Activated CD4-positive, alpha-beta T cell treated with anti-CD3 and anti-CD28 coated beads, Interleukin-2, amount 50 U/mL, for 24 hours (primary cell): Measurements from ENCODE around the gene FXYD3.

Source experiments
- DNase-seq, 2 donors: peaks; one replicate each; pipeline ENCODE4 v3.0.0-alpha.2; 2020; ENCODE audit warnings: low read depth in 1 of 2, low spot score in 1 of 2

The FXYD3 gene

DNA sequence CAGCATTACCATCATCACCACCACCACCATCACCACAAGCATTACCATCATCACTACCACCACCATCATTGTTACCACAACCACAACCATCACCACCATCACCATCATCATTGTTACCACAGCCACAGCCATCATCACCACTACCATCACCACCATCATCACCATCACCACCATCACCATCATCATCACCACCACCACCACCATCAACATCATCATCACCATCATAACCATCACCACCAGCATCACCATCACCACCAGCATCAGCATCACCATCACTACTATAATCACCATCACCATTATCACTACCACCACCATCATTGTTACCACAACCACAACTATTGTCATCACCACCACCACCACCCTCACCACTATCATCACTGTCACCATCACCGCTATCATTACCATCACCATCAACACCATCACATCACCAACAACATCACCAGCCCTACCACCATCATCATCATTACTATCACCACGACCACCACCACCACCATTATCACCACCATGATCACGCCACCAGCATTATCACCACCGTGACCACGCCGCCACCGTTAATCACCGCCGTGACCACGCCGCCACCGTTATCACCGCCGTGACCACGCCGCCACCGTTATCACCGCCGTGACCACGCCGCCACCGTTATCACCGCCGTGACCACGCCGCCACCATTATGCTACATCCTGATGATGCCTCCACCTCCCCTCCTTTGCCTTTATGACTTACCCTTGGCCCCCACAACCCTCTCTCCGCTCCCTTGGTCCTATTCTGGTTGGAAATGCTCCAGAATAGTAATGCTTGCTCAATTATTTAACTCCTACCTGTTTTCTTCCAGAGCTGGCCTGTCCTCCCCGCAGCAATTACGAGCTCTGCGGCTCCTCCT, 10.0 kb upstream of the FXYD3 start:
- DNase-seq, result no peak

DNA sequence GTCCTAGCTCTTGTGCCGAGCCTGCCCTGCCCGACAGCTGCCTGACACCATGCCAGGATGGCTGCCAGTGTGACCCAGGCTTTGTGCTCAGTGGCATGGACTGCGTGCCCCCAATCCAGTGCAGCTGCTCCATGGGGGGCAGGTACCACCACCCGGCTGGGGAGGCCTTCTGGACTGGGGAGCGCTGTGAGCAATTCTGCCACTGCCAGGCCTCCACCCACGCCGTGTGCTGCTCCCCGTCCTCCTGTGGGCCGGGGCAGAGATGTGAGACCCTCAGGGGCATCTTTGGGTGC, 9.4 kb upstream of the FXYD3 start:
- no peak for DNase-seq

- no peak for DNase-seq
These were observed 8.6 kb upstream of the FXYD3 start for GRCh38 chr19:35106898-35107541.

GRCh38 chr19:35107545-35107944, 8.1 kb upstream of the FXYD3 start:
- DNase-seq, result no peak

- DNase-seq, result no peak
These were observed 6.9 kb upstream of the FXYD3 start for GRCh38 chr19:35108730-35109129.

DNA sequence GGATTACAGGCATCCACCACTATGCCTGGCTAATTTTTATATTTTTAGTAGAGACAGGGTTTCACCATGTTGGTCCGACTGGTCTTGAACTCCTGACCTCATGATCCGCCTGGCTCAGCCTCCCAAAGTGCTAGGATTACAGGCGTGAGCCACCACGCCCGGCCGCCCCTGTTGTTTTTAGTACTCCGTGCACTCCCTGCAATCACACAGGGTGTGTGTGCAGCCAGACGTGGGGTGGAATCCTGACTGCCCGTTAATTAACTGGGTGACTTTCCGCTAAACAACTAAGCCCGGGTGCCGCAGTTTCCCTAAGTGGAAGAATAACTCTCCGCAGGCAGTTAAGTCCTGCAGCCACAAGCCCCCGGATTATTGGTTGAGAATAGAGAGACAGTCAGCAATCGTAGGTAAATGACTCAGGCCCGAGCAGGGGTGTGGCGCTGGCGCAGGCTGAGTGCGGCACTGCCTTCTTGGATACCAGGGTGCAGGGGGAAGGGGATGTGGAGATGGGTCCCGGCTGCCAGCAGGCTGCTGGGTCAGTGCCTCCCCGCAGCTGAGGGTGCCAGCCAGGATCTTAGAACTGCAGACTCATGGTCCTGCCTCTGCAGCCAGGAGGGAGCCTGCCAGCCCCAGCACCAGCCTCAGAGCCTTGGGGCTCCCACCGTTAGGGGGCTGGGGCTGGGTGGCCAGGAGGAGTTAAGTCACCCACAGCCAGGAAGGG, 6.1 kb upstream of the FXYD3 start:
- no peak for DNase-seq

GRCh38 chr19:35110974-35111373, 4.6 kb upstream of the FXYD3 start:
- no peak for DNase-seq

- no peak for DNase-seq
These were observed 2.5 kb upstream of the FXYD3 start for GRCh38 chr19:35112995-35113688.

GRCh38 chr19:35114353-35115176, 1.1 kb upstream of the FXYD3 start:
- peak; percentile 49 to 59 for DNase-seq

DNA sequence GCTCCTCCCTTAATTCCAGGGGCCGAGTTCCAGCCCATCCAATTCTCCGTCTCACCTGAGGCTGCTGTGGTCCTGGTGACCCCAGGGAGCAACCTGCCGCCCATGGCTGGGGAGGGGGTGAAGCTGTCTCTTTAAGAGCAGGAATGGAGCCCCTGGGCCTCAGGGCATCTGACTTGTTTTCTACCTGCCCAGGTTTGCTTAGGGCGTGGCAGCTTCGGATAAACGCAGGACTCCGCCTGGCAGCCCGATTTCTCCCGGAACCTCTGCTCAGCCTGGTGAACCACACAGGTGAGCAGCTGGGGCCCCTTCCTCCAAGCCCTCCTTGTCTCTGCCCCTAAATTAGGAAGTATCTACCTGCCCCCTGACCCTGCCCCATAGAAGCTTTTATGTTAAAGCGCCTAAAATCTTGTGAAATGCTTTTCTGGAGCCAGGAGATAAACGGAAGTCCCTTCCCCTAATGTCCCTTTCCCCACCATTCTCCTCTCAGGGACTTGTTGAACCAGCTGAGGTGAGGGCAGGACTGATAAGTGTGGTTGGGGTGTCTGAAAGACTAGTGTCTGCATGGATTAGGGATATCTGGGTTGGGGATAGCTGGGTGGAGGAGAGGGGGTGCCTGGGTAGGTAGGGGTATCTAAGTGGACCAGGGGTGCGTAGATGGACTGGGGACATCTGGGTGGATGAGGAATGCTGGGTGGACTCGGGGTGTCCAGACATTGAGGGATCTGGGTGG, 614 bp downstream of the FXYD3 start:
- DNase-seq, result no peak

GRCh38 chr19:35117116-35117515, 1.5 kb downstream of the FXYD3 start:
- DNase-seq, result no peak

- no peak for DNase-seq
These were observed 2.2 kb downstream of the FXYD3 start for GRCh38 chr19:35117799-35118198.

DNA sequence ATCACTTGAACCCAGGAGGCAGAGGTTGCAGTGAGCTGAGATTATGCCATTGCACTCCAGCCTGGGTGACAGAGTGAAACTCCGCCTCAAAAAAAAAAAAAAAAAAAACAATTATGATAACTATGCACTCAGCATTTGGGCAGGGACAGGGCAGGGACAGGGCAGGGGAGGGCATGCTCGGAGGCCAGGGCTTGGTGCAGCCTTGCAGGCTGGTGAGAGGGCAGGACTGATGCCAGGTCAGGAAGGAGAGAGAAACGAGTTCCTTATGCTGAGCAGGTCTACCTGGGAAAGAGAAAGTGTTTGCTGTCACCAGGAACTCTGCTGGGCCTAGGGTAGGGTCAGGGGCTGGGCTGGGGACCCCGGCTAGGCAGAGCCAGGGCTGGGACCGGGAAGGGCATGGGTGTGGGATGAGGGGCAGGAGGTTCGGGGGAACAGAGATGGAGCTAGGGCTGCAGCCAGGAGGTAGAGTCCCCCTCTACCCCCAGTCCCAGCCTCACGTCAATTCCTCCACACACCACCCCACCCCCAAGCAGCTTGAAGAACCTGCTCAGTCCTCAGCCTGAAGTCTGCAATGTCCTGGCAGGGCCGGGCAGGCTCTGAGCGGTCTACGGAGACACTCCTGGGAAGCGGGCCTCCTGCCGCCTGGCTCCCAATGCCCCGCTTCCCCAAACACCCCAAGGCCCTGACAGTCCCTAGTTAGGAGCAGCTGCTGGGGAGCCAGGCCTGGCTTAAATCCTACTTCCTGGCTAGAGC, 2.8 kb downstream of the FXYD3 start:
- no peak for DNase-seq

- DNase-seq, result no peak
These were observed 3.5 kb downstream of the FXYD3 start for GRCh38 chr19:35119091-35119490.

GRCh38 chr19:35119578-35120155, 4.0 kb downstream of the FXYD3 start:
- DNase-seq, result no peak

DNA sequence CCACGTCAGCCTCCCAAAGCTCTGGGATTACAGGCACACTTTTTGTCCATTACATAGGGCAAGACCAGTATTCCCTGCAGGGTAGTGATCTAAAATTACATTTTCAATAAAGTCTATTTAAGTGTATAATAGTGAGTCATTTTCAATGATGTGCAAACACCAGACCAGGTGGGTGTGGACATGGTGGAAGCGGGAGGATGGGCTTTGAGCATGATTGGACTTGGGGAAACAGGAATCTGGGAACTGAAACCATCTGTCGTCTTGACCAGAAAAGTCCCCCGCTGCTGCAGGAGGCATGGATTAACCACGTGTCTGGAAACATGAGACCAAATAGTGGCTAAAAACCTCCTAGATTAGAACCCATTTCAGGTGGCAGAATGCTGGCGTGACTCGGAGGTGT, 4.9 kb downstream of the FXYD3 start:
- DNase-seq, result no peak

- no peak for DNase-seq
These were observed 5.3 kb downstream of the FXYD3 start for GRCh38 chr19:35120898-35121297.

GRCh38 chr19:35122687-35123551, 7.3 kb downstream of the FXYD3 start:
- no peak for DNase-seq
